HEK293T (cell line): ENCODE measurements around the gene EIF5A.
A peak's percentile ranks its signal among the peaks of the same experiment; 100 is the strongest.

Source experiments
- CTCF ChIA-PET: fragments of 350-600 bp; formaldehyde crosslinking; extraction: SDS; loops from one replicate; lab custom pipeline; 2021; ENCODE audit warnings: antibody characterized with exemption, inconsistent platforms; lab: Yijun Ruan, JAX
- POLR2A ChIA-PET: fragments of 350-600 bp; formaldehyde crosslinking; extraction: SDS; loops from one replicate; lab custom pipeline; 2020; ENCODE audit warnings: antibody characterized with exemption, inconsistent platforms; lab: Yijun Ruan, JAX
- DNase-seq: peaks from one replicate; pipeline ENCODE4 v3.0.0; 2012; ENCODE audit warnings: mixed read lengths; ENCODE audit errors: extremely low spot score
- ARNT ChIP-seq: fragments of 450-650 bp; IDR thresholded peaks from 2 replicates; pipeline ENCODE4 v1.6.1; 2017; ENCODE audit warnings: mild to moderate bottlenecking
- BHLHE40 ChIP-seq: fragments of 450-650 bp; IDR thresholded peaks from 2 replicates; pipeline ENCODE4 v1.6.1; 2016; ENCODE audit warnings: mild to moderate bottlenecking, moderate library complexity, borderline replicate concordance
- CTBP1 ChIP-seq: fragments of 450-650 bp; IDR thresholded peaks from 2 replicates; pipeline ENCODE4 v1.6.1; 2016; ENCODE audit warnings: borderline replicate concordance
- ELF4 ChIP-seq: fragments of 450-650 bp; IDR thresholded peaks from 2 replicates; pipeline ENCODE4 v1.6.1; 2017; ENCODE audit warnings: antibody characterized with exemption
- FOXA1 ChIP-seq: fragments of 450-650 bp; IDR thresholded peaks from 2 replicates; pipeline ENCODE4 v1.6.1; 2016; ENCODE audit warnings: mild to moderate bottlenecking
- FOXK2 ChIP-seq: fragments of 450-650 bp; IDR thresholded peaks from 2 replicates; pipeline ENCODE4 v1.6.1; 2016; ENCODE audit warnings: mild to moderate bottlenecking
- FOXM1 ChIP-seq: fragments of 450-650 bp; IDR thresholded peaks from 2 replicates; pipeline ENCODE4 v1.6.1; 2017; ENCODE audit warnings: mild to moderate bottlenecking, borderline replicate concordance
- HDGF ChIP-seq: fragments of 450-650 bp; IDR thresholded peaks from 2 replicates; pipeline ENCODE4 v1.6.1; 2017; ENCODE audit warnings: antibody characterized with exemption, borderline replicate concordance
- L3MBTL2 ChIP-seq: fragments of 450-650 bp; conservative IDR thresholded peaks from 2 replicates; pipeline ENCODE4 v1.6.1; 2016; ENCODE audit warnings: mild to moderate bottlenecking
- LEF1 ChIP-seq: fragments of 450-650 bp; IDR thresholded peaks from 2 replicates; pipeline ENCODE4 v1.6.1; 2017; ENCODE audit warnings: mild to moderate bottlenecking, borderline replicate concordance
- NFRKB ChIP-seq: fragments of 450-650 bp; IDR thresholded peaks from 2 replicates; pipeline ENCODE4 v1.6.1; 2016; ENCODE audit warnings: mild to moderate bottlenecking, moderate library complexity
- PKNOX1 ChIP-seq: fragments of 450-650 bp; IDR thresholded peaks from 2 replicates; pipeline ENCODE4 v1.6.1; 2016
- SP1 ChIP-seq: fragments of 450-650 bp; IDR thresholded peaks from 2 replicates; pipeline ENCODE4 v1.6.1; 2017
- SUZ12 ChIP-seq: fragments of 450-650 bp; IDR thresholded peaks from 2 replicates; pipeline ENCODE4 v1.6.1; 2016; ENCODE audit warnings: mild to moderate bottlenecking
- TARDBP ChIP-seq: fragments of 450-650 bp; IDR thresholded peaks from 2 replicates; pipeline ENCODE4 v1.6.1; 2016
- ZNF384 ChIP-seq: fragments of 450-650 bp; IDR thresholded peaks from 2 replicates; pipeline ENCODE4 v1.6.1; 2016

The EIF5A gene

DNA sequence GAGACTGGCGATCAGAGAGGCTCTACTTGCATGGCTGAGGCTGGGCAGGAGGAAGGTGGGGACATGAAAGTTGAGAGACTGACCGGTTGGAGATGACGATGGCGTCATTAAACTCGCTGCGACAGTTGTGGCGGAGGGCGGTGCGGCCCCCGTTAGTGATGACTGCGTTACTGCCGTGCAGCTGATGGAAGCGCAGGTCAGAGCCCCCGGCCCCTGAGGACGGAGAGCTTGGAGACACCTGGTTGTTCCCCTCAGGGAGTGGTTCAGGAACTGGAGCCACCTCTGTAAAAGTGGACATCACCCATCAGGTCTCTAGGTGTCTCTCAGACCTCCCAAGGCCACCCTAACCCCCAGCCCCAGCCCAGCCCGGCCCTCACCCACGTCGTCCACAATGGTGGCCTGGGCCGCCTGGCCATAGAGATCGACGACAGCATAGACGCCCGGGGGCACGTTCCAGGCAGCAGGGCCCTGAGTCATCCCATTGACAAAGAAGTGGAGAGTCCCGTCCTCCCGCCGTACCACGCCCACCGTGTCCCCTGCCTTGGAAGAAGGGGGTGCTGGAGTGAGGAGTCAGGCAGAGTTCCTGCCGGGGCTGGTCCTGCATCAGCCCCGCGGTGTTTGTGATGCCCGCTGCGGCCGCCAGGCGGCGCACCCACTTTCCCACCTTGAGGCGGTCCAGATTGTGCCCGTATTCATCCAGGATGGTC, 16.5 kb downstream of the EIF5A start:
- POLR2A ChIA-PET = no interaction called here
- DNase-seq = peak; percentile 75
- CTCF ChIA-PET = interaction anchor here (0.5 to 1.0 kb wide), 2 partner anchors 8 to 243 kb away, joined by 4 read pairs; no protein-coding TSS in a partner anchor

GRCh38 chr17:7324438-7324779, 17.0 kb downstream of the EIF5A start:
- POLR2A ChIA-PET = no interaction called here
- no peak for TF ChIP-seq L3MBTL2
- no peak for TF ChIP-seq CTBP1
- TF ChIP-seq SP1 = no peak
- no peak for TF ChIP-seq FOXK2
- CTCF ChIA-PET = interaction anchor here (0.5 to 1.1 kb wide), 3 partner anchors 9 to 243 kb away, joined by 4 to 5 read pairs (median 4); no protein-coding TSS in a partner anchor
- no peak for DNase-seq

More for the DNA sequence above, 16.5 kb downstream of the EIF5A start:
- TF ChIP-seq HDGF (no peak), SUZ12 (no peak), PKNOX1 (no peak), LEF1 (no peak), ELF4 (no peak), FOXA1 (no peak), BHLHE40 (no peak)

DNA sequence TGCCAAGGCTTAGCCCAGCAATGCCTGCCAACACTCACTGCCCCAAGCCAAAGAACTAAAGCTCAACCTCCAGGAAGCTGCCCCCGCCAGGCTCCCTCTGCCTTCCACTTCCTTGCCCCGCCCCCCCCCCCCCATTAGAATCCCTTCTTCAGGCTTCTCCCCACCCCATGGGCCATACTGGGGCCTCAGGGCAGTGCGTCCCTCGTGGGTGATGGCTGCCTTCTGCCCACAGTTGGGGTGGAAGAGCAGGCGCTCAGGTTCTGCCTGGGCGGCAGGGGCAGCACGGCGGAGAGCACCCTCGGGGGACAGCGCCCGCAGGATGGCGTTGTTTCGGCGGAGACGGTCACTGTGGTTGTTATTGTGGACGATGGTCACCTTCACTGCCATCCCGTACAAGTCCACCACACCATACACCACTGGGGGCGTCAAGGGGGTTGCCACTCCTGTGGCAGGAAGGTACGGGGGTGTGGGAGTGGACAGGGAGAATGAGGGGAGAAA, 17.7 kb downstream of the EIF5A start:
- no peak for DNase-seq
- ChIA-PET CTCF (interaction anchor here (1.0 to 1.1 kb wide), 2 partner anchors 9 to 12 kb away, joined by 4 to 5 read pairs; no protein-coding TSS in a partner anchor), POLR2A (interaction anchor here (5.1 kb wide), 1 partner anchor 9 kb away, joined by 56 read pairs; the partner anchor contains the start of gene GPS2)
- TF ChIP-seq SUZ12 (no peak), CTBP1 (no peak), HDGF (no peak), TARDBP (no peak)

GRCh38 chr17:7326186-7326585, 18.8 kb downstream of the EIF5A start:
- DNase-seq = no peak
- no peak for TF ChIP-seq L3MBTL2
- no peak for TF ChIP-seq FOXM1
- TF ChIP-seq HDGF = no peak
- TF ChIP-seq FOXK2 = no peak
- TF ChIP-seq SP1 = no peak
- TF ChIP-seq BHLHE40 = no peak
- TF ChIP-seq NFRKB = no peak
- TF ChIP-seq PKNOX1 = no peak
- no peak for TF ChIP-seq ZNF384
- no peak for TF ChIP-seq ARNT
- no peak for TF ChIP-seq LEF1
- TF ChIP-seq SUZ12 = no peak
- no peak for TF ChIP-seq ELF4
- TF ChIP-seq CTBP1 = no peak
- no peak for TF ChIP-seq FOXA1
- TF ChIP-seq TARDBP = no peak
- CTCF ChIA-PET = no interaction called here
- POLR2A ChIA-PET = interaction anchor here (5.1 kb wide), 1 partner anchor 11 kb away, joined by 56 read pairs; the partner anchor contains the start of gene GPS2

DNA sequence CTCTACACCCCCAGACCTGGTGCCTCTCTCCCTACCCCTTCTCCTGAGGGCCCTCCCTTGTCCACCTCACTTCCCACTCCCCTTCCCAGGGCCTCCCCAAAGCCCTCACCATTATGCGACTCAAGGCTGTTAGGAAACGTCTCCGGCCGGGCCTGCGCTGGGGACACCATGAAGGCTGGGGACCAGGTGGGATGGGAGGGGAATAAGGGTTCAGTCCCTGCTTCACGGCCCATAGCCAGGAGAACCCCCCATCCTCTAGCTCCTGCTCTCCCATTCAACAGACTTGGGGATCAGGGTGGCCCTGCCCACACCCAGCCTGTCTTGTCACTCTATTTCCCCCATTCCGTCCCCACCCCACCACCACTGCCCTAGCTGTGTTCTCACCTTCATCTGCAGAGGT, 19.6 kb downstream of the EIF5A start:
- no peak for DNase-seq
- TF ChIP-seq PKNOX1 = no peak
- TF ChIP-seq NFRKB = no peak
- TF ChIP-seq CTBP1 = no peak
- TF ChIP-seq TARDBP = no peak
- no peak for TF ChIP-seq BHLHE40
- no peak for TF ChIP-seq FOXK2
- no peak for TF ChIP-seq ELF4
- no peak for TF ChIP-seq SUZ12
- TF ChIP-seq SP1 = no peak
- no peak for TF ChIP-seq ARNT
- no peak for TF ChIP-seq ZNF384
- TF ChIP-seq LEF1 = no peak
- TF ChIP-seq FOXM1 = no peak
- TF ChIP-seq HDGF = no peak
- no peak for TF ChIP-seq L3MBTL2
- ChIA-PET CTCF (no interaction called here), POLR2A (interaction anchor here (5.1 kb wide), 1 partner anchor 11 kb away, joined by 56 read pairs; the partner anchor contains the start of gene GPS2)

- CTCF ChIA-PET = no interaction called here
- POLR2A ChIA-PET = interaction anchor here (5.1 kb wide), 1 partner anchor 12 kb away, joined by 56 read pairs; the partner anchor contains the start of gene GPS2
- DNase-seq = no peak
- TF ChIP-seq CTBP1 = no peak
- TF ChIP-seq PKNOX1 = no peak
- TF ChIP-seq ARNT = no peak
- TF ChIP-seq LEF1 = no peak
- no peak for TF ChIP-seq BHLHE40
- no peak for TF ChIP-seq SP1
- no peak for TF ChIP-seq ZNF384
Observed at GRCh38 chr17:7327501-7327900, 20.1 kb downstream of the EIF5A start.
